ENCODE data around the gene XRN1.

XRN1 gene

GRCh38 chr3:142263112-142263511 is 184.7 kb downstream of the XRN1 start:
- no peak overlapping the region for H3K27ac ChIP-seq
- no peak for TF ChIP-seq CTCF (conservative IDR thresholded peaks at IDR 0.05)
- no peak for TF ChIP-seq ZFX (IDR thresholded peaks at IDR 0.05)

GRCh38 chr3:142259359-142259758 is 188.5 kb downstream of the XRN1 start:
- TF ChIP-seq CTCF (conservative IDR thresholded peaks at IDR 0.05), result no peak
- TF ChIP-seq ZFX (IDR thresholded peaks at IDR 0.05), result no peak
- H3K27ac ChIP-seq, result no peak overlapping the region

GRCh38 chr3:142256712-142257333 is 191.0 kb downstream of the XRN1 start:
- TF ChIP-seq CTCF (conservative IDR thresholded peaks at IDR 0.05), result no peak
- TF ChIP-seq ZFX (IDR thresholded peaks at IDR 0.05), result peak; percentile 25; the same call in 1 of the 2 replicates
- no peak overlapping the region for H3K27ac ChIP-seq
